ENCODE data around the gene PLEKHG7. TPM values are rescaled to one million over a fixed set of nuclear protein-coding genes. Genes with fewer than 3 reads are reported as not detected.

The PLEKHG7 gene
- total and polyA plus RNA-seq, 2 of the 8 experiments (the other 6 are each of a cell fraction or from before 2014, with no cell fraction given) = not detected

DNA sequence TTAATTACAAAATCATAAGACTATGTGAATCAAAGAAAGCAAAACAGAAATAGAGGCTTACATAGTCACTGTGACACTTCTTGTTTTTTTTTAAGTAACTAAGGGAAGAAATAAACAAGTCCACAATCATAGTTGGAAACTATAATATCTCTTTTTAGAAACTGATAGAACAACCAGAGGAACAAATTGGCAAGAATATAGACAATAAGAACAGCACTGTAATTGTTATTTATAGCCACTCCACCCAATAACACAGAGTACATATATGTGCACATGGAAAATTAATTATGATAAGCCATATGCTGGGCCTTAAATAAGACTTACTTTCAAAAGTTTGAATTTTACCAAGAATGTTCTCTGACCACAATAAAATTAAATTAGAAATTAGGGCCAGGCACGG is 101.1 kb downstream of the PLEKHG7 start (continued):
- TF ChIP-seq, protein P1, sequence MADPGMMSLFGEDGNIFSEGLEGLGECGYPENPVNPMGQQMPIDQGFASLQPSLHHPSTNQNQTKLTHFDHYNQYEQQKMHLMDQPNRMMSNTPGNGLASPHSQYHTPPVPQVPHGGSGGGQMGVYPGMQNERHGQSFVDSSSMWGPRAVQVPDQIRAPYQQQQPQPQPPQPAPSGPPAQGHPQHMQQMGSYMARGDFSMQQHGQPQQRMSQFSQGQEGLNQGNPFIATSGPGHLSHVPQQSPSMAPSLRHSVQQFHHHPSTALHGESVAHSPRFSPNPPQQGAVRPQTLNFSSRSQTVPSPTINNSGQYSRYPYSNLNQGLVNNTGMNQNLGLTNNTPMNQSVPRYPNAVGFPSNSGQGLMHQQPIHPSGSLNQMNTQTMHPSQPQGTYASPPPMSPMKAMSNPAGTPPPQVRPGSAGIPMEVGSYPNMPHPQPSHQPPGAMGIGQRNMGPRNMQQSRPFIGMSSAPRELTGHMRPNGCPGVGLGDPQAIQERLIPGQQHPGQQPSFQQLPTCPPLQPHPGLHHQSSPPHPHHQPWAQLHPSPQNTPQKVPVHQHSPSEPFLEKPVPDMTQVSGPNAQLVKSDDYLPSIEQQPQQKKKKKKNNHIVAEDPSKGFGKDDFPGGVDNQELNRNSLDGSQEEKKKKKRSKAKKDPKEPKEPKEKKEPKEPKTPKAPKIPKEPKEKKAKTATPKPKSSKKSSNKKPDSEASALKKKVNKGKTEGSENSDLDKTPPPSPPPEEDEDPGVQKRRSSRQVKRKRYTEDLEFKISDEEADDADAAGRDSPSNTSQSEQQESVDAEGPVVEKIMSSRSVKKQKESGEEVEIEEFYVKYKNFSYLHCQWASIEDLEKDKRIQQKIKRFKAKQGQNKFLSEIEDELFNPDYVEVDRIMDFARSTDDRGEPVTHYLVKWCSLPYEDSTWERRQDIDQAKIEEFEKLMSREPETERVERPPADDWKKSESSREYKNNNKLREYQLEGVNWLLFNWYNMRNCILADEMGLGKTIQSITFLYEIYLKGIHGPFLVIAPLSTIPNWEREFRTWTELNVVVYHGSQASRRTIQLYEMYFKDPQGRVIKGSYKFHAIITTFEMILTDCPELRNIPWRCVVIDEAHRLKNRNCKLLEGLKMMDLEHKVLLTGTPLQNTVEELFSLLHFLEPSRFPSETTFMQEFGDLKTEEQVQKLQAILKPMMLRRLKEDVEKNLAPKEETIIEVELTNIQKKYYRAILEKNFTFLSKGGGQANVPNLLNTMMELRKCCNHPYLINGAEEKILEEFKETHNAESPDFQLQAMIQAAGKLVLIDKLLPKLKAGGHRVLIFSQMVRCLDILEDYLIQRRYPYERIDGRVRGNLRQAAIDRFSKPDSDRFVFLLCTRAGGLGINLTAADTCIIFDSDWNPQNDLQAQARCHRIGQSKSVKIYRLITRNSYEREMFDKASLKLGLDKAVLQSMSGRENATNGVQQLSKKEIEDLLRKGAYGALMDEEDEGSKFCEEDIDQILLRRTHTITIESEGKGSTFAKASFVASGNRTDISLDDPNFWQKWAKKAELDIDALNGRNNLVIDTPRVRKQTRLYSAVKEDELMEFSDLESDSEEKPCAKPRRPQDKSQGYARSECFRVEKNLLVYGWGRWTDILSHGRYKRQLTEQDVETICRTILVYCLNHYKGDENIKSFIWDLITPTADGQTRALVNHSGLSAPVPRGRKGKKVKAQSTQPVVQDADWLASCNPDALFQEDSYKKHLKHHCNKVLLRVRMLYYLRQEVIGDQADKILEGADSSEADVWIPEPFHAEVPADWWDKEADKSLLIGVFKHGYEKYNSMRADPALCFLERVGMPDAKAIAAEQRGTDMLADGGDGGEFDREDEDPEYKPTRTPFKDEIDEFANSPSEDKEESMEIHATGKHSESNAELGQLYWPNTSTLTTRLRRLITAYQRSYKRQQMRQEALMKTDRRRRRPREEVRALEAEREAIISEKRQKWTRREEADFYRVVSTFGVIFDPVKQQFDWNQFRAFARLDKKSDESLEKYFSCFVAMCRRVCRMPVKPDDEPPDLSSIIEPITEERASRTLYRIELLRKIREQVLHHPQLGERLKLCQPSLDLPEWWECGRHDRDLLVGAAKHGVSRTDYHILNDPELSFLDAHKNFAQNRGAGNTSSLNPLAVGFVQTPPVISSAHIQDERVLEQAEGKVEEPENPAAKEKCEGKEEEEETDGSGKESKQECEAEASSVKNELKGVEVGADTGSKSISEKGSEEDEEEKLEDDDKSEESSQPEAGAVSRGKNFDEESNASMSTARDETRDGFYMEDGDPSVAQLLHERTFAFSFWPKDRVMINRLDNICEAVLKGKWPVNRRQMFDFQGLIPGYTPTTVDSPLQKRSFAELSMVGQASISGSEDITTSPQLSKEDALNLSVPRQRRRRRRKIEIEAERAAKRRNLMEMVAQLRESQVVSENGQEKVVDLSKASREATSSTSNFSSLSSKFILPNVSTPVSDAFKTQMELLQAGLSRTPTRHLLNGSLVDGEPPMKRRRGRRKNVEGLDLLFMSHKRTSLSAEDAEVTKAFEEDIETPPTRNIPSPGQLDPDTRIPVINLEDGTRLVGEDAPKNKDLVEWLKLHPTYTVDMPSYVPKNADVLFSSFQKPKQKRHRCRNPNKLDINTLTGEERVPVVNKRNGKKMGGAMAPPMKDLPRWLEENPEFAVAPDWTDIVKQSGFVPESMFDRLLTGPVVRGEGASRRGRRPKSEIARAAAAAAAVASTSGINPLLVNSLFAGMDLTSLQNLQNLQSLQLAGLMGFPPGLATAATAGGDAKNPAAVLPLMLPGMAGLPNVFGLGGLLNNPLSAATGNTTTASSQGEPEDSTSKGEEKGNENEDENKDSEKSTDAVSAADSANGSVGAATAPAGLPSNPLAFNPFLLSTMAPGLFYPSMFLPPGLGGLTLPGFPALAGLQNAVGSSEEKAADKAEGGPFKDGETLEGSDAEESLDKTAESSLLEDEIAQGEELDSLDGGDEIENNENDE (IDR thresholded peaks at IDR 0.05; ENCODE audit: insufficient replicate concordance, low read length) = no peak
- TF ChIP-seq CBX5 (IDR thresholded peaks at IDR 0.05; ENCODE audit: low read depth, low read length) (no peak), KDM4A (IDR thresholded peaks at IDR 0.05; ENCODE audit: low read depth, low read length, severe bottlenecking) (no peak), KDM1A (IDR thresholded peaks at IDR 0.05; ENCODE audit: borderline replicate concordance, low read length) (no peak), JUND (IDR thresholded peaks at IDR 0.05; ENCODE audit: low read length) (no peak), EZH2 (IDR thresholded peaks at IDR 0.05; ENCODE audit: low read depth, low read length, severe bottlenecking) (no peak), SP2 (IDR thresholded peaks at IDR 0.05; ENCODE audit: low read length) (no peak), CHD2 (IDR thresholded peaks at IDR 0.05; ENCODE audit: low read length) (no peak), BACH1 (IDR thresholded peaks at IDR 0.05; ENCODE audit: low read length) (no peak), JUN (IDR thresholded peaks at IDR 0.05; ENCODE audit: low read depth, low read length) (no peak)
- TF ChIP-seq, protein P2, sequence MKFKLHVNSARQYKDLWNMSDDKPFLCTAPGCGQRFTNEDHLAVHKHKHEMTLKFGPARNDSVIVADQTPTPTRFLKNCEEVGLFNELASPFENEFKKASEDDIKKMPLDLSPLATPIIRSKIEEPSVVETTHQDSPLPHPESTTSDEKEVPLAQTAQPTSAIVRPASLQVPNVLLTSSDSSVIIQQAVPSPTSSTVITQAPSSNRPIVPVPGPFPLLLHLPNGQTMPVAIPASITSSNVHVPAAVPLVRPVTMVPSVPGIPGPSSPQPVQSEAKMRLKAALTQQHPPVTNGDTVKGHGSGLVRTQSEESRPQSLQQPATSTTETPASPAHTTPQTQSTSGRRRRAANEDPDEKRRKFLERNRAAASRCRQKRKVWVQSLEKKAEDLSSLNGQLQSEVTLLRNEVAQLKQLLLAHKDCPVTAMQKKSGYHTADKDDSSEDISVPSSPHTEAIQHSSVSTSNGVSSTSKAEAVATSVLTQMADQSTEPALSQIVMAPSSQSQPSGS (IDR thresholded peaks at IDR 0.05; ENCODE audit: low read length) = no peak

Measured in H1 (cell line).